ENCODE results near the gene CCDC63. TPM values are rescaled to one million over a fixed set of nuclear protein-coding genes. Genes with fewer than 3 reads are reported as not detected.

CCDC63 gene
- total and polyA plus RNA-seq, 2 donors (not counting 1 experiment from before 2014, with no cell fraction given): not detected

DNA sequence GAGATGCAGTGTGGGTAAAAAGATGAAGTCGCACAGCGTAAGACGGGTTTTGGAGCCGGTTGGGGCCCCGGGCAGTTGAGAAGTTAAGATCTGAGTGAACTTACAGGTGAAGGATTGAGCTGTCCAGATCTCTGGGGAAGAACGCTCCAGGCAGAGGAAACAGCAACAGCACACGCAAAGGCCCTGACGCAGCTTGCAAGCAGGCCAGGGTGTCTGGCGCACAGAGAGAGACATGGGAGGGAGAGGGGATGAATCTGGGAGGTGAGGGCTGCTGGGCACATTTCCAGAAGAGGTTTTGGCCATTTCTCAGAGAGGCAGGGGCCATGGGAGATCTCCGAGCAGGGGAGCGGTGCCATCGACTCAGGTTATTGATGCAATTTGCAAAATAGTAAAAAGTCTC, 42.6 kb downstream of the CCDC63 start:
- Histone ChIP-seq H3K4me3 (replicated peaks in 1 of 4; ENCODE audit: control extremely low read depth in 1 of 4, insufficient read depth in 1 of 4, low read depth in 3 of 4, low read length in 4 of 4) (no peak overlapping the region), H3K9ac (ENCODE audit: insufficient read depth, low read length) (no peak overlapping the region), H3K9me3 (ENCODE audit: control insufficient read depth, insufficient read depth, low read depth, low read length) (no peaks in the 10 kb centered on the region), H4K20me1 (ENCODE audit: control insufficient read depth, extremely low read depth, insufficient read depth, low read length) (no peaks in the 10 kb centered on the region), H3K79me2 (ENCODE audit: control insufficient read depth, insufficient read depth, low read length) (no peaks in the 10 kb centered on the region), H3K4me1 (ENCODE audit: control insufficient read depth, extremely low read depth, insufficient read depth, low read length) (no peaks in the 10 kb centered on the region), H3K36me3 (ENCODE audit: control insufficient read depth, insufficient read depth, low read length) (no peaks in the 10 kb centered on the region), H3K27me3 (ENCODE audit: control insufficient read depth, insufficient read depth, low read length) (no peaks in the 10 kb centered on the region), H3K27ac (ENCODE audit: insufficient read depth, low read length) (no peak overlapping the region), H2AFZ (ENCODE audit: low read length) (no peak overlapping the region), H3K4me2 (ENCODE audit: extremely low read depth, insufficient read depth, low read length) (no peak overlapping the region)
- TF ChIP-seq EZH2 (IDR thresholded peaks at IDR 0.05; ENCODE audit: low read length, missing control alignments): no peak
- TF ChIP-seq, protein P1, sequence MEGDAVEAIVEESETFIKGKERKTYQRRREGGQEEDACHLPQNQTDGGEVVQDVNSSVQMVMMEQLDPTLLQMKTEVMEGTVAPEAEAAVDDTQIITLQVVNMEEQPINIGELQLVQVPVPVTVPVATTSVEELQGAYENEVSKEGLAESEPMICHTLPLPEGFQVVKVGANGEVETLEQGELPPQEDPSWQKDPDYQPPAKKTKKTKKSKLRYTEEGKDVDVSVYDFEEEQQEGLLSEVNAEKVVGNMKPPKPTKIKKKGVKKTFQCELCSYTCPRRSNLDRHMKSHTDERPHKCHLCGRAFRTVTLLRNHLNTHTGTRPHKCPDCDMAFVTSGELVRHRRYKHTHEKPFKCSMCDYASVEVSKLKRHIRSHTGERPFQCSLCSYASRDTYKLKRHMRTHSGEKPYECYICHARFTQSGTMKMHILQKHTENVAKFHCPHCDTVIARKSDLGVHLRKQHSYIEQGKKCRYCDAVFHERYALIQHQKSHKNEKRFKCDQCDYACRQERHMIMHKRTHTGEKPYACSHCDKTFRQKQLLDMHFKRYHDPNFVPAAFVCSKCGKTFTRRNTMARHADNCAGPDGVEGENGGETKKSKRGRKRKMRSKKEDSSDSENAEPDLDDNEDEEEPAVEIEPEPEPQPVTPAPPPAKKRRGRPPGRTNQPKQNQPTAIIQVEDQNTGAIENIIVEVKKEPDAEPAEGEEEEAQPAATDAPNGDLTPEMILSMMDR (conservative IDR thresholded peaks at IDR 0.05 in 1 of 2, IDR thresholded peaks at IDR 0.05 in 1 of 2; ENCODE audit: low read depth in 1 of 2, low read length in 2 of 2): no peak
- DNase-seq (ENCODE audit: low read depth in 2 of 2): no peak

DNA sequence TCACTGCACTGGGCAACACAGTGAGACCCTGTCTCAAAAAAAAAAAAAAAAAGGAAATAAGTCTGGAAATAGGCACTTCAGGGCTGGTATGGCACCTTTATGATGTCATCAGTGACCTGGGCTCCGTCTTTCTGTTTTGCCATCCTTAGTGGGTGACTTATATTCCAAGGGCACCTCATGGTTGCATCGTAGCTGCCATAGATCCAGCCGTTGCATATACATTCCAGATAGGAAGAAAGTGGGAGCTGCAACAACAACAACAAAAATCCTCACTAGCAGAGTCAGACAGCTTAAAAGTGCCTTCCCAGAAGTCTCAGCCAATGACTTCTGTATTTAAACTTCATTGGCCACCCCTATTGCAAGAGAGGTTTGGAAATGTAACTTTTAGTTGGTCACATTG, 47.2 kb downstream of the CCDC63 start:
- Histone ChIP-seq H4K20me1 (ENCODE audit: control insufficient read depth, extremely low read depth, insufficient read depth, low read length) (no peaks in the 10 kb centered on the region), H3K9me3 (ENCODE audit: control insufficient read depth, insufficient read depth, low read depth, low read length) (no peaks in the 10 kb centered on the region), H3K4me2 (ENCODE audit: extremely low read depth, insufficient read depth, low read length) (no peak overlapping the region), H3K36me3 (ENCODE audit: control insufficient read depth, insufficient read depth, low read length) (no peaks in the 10 kb centered on the region), H3K79me2 (ENCODE audit: control insufficient read depth, insufficient read depth, low read length) (no peaks in the 10 kb centered on the region), H2AFZ (ENCODE audit: low read length) (no peak overlapping the region), H3K27me3 (ENCODE audit: control insufficient read depth, insufficient read depth, low read length) (no peaks in the 10 kb centered on the region), H3K27ac (ENCODE audit: insufficient read depth, low read length) (no peak overlapping the region), H3K4me1 (ENCODE audit: control insufficient read depth, extremely low read depth, insufficient read depth, low read length) (no peaks in the 10 kb centered on the region), H3K4me3 (replicated peaks in 1 of 4; ENCODE audit: control extremely low read depth in 1 of 4, insufficient read depth in 1 of 4, low read depth in 3 of 4, low read length in 4 of 4) (no peak overlapping the region), H3K9ac (ENCODE audit: insufficient read depth, low read length) (no peak overlapping the region)
- no peak for DNase-seq (ENCODE audit: low read depth in 2 of 2)
- TF ChIP-seq EZH2 (IDR thresholded peaks at IDR 0.05; ENCODE audit: low read length, missing control alignments): no peak
- TF ChIP-seq, protein P1 (conservative IDR thresholded peaks at IDR 0.05 in 1 of 2, IDR thresholded peaks at IDR 0.05 in 1 of 2; ENCODE audit: low read depth in 1 of 2, low read length in 2 of 2): no peak

DNA sequence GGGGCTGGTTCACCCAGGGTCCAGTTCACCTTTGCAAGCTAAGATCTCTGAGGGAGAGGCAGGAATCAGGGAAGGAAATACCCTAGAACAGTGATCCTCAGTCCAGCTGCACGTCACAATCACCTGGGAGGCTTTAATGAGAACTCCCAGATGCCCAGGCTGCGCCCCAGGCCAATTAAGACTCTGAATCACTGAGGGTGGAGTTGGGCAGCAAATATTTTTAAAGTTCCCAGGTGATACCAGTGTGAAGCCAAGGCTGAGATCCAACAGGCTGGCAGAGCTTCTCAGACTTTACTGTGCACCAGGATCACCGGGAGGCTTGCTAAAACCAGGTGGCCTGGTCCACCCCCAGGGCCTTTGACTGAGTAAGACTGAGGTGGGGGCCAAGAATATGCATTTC, 49.8 kb downstream of the CCDC63 start:
- no peaks in the 10 kb centered on the region for H3K36me3 ChIP-seq (ENCODE audit: control insufficient read depth, insufficient read depth, low read length)
- H3K4me1 ChIP-seq (ENCODE audit: control insufficient read depth, extremely low read depth, insufficient read depth, low read length): no peaks in the 10 kb centered on the region
- H4K20me1 ChIP-seq (ENCODE audit: control insufficient read depth, extremely low read depth, insufficient read depth, low read length): no peaks in the 10 kb centered on the region
- H3K9ac ChIP-seq (ENCODE audit: insufficient read depth, low read length): no peak overlapping the region
- no peak overlapping the region for H3K4me3 ChIP-seq (replicated peaks in 1 of 4; ENCODE audit: control extremely low read depth in 1 of 4, insufficient read depth in 1 of 4, low read depth in 3 of 4, low read length in 4 of 4)
- H3K79me2 ChIP-seq (ENCODE audit: control insufficient read depth, insufficient read depth, low read length): no peaks in the 10 kb centered on the region
- DNase-seq (ENCODE audit: low read depth in 2 of 2): no peak
- H3K9me3 ChIP-seq (ENCODE audit: control insufficient read depth, insufficient read depth, low read depth, low read length): no peaks in the 10 kb centered on the region
- H3K4me2 ChIP-seq (ENCODE audit: extremely low read depth, insufficient read depth, low read length): no peak overlapping the region
- no peak overlapping the region for H3K27ac ChIP-seq (ENCODE audit: insufficient read depth, low read length)
- no peaks in the 10 kb centered on the region for H3K27me3 ChIP-seq (ENCODE audit: control insufficient read depth, insufficient read depth, low read length)
- H2AFZ ChIP-seq (ENCODE audit: low read length): no peak overlapping the region
- TF ChIP-seq EZH2 (IDR thresholded peaks at IDR 0.05; ENCODE audit: low read length, missing control alignments): no peak
- TF ChIP-seq, protein P1 (conservative IDR thresholded peaks at IDR 0.05 in 1 of 2, IDR thresholded peaks at IDR 0.05 in 1 of 2; ENCODE audit: low read depth in 1 of 2, low read length in 2 of 2): no peak

All from fibroblast of lung (primary cell).